ENCODE results near the gene FBXW11.

FBXW11 gene

DNA sequence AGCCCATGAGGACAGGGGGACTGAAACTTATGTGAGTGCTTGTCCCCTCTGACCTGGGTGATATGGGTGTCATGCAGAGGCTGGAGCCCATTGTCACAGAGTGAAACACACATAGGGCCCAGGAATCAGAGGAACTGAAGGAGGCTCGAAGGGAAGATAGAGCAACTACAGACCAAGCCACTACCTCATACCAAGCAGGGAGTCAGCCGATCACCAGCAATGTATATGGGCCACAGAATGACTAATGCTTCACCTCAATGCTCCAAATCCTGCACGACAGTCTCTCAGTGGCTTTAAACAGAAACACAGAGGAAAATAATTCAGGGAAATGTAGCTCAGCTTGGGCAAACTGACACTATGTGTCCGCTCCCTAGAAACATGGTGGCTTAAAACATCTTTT, 8.9 kb upstream of the FBXW11 start:
- no peaks in the 10 kb centered on the region for H4K20me1 ChIP-seq (ENCODE audit: control insufficient read depth, insufficient read depth, low read depth, low read length)
- no peaks in the 10 kb centered on the region for H3F3A ChIP-seq (ENCODE audit: control insufficient read depth, insufficient read depth)
- TF ChIP-seq, protein P1, sequence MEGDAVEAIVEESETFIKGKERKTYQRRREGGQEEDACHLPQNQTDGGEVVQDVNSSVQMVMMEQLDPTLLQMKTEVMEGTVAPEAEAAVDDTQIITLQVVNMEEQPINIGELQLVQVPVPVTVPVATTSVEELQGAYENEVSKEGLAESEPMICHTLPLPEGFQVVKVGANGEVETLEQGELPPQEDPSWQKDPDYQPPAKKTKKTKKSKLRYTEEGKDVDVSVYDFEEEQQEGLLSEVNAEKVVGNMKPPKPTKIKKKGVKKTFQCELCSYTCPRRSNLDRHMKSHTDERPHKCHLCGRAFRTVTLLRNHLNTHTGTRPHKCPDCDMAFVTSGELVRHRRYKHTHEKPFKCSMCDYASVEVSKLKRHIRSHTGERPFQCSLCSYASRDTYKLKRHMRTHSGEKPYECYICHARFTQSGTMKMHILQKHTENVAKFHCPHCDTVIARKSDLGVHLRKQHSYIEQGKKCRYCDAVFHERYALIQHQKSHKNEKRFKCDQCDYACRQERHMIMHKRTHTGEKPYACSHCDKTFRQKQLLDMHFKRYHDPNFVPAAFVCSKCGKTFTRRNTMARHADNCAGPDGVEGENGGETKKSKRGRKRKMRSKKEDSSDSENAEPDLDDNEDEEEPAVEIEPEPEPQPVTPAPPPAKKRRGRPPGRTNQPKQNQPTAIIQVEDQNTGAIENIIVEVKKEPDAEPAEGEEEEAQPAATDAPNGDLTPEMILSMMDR (IDR thresholded peaks at IDR 0.05; ENCODE audit: low read depth, low read length, poor library complexity, severe bottlenecking), result no peak
- no peak for TF ChIP-seq EZH2phosphoT487 (IDR thresholded peaks at IDR 0.05; ENCODE audit: borderline replicate concordance, low read length)
- H3K4me2 ChIP-seq (ENCODE audit: low read length), result no peak overlapping the region
- H3K9me3 ChIP-seq (ENCODE audit: control insufficient read depth, insufficient read depth, low read length), result no peaks in the 10 kb centered on the region
- H3K36me3 ChIP-seq (ENCODE audit: control insufficient read depth, low read length), result no peaks in the 10 kb centered on the region
- no peaks in the 10 kb centered on the region for H3K4me1 ChIP-seq (ENCODE audit: control insufficient read depth, low read length)
- no peak overlapping the region for H3K4me3 ChIP-seq (ENCODE audit: low read length)
- 0 out of 2 replicates have a peak, but pooled peaks cover 3% of the 10 kb centered on the region for H3K27me3 ChIP-seq (ENCODE audit: control insufficient read depth, low read length)
- no peaks in the 10 kb centered on the region for H3K9me2 ChIP-seq (replicated peaks; ENCODE audit: control insufficient read depth, low read length)
- no peaks in the 10 kb centered on the region for H3K79me2 ChIP-seq (ENCODE audit: control insufficient read depth, low read length)
- H3K27ac ChIP-seq (ENCODE audit: low read depth, low read length), result no peak overlapping the region

DNA sequence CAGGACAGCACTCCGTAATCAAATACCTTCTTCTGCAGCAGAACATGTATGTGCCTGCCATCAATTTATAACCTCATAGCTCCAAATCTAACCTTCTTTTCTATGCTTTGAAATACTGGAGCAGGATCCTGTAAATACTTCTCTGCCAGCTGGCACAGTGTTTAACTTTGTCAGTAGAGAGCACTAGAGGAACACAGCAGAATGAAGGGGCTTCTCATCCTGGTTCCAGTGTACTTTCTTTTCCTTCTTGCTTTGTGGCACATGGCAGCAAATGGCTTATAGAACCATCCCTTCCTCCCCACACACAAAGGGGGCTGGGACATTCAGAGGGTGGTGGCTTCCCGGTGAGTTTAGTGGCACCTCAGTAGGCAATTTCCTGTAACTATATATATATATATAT, 3.8 kb upstream of the FBXW11 start:
- TF ChIP-seq, protein P1 (IDR thresholded peaks at IDR 0.05; ENCODE audit: low read depth, low read length, poor library complexity, severe bottlenecking), result no peak
- TF ChIP-seq EZH2phosphoT487 (IDR thresholded peaks at IDR 0.05; ENCODE audit: borderline replicate concordance, low read length), result no peak

DNA sequence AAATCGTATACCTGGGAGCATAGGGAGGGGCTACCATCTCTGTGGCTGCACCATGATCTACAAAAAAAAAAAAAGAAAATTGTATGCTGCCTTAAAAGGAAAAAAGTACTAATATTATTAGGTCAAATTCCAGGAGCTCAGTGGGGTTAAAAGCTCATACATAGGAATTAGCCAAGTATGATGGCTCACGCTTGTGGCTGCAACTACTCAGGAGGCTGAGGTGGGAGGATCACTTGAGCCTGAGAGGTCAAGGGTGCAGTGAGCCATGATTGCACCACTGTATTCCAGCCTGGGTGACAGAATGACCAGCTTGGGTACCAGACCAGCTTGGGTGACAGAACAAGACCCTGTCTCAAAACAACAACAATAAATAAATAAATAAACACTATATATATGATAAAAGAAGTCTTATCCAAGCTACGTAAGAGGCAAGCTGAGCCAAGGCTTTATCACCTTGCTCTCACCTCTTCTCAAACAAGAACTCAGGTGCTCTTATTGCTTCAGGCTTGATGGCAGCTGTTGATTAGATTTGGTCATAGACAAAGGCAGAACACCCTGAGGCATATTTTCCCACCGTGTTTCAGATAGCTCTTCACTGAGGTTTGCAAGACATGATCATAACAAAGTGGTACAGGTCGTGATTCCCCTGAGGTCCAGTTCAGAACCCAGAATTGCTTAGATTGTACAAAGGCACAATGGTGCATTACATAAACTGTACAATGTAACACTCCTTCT, 3.3 kb upstream of the FBXW11 start:
- Histone ChIP-seq H3K27me3 (ENCODE audit: control insufficient read depth, low read length) (no peaks in the 10 kb centered on the region), H3K36me3 (ENCODE audit: control insufficient read depth, low read length) (peaks cover 6% of the 10 kb centered on the region; the same call in 1 of the 2 replicates), H3K9me3 (ENCODE audit: control insufficient read depth, insufficient read depth, low read length) (no peaks in the 10 kb centered on the region), H3F3A (ENCODE audit: control insufficient read depth, insufficient read depth) (no peaks in the 10 kb centered on the region; the same call in 1 of the 2 replicates), H4K20me1 (ENCODE audit: control insufficient read depth, insufficient read depth, low read depth, low read length) (no peaks in the 10 kb centered on the region), H3K79me2 (ENCODE audit: control insufficient read depth, low read length) (peaks cover 29% of the 10 kb centered on the region), H3K4me2 (ENCODE audit: low read length) (no peak overlapping the region), H3K4me1 (ENCODE audit: control insufficient read depth, low read length) (peaks cover 14% of the 10 kb centered on the region), H3K4me3 (ENCODE audit: low read length) (no peak overlapping the region), H3K27ac (ENCODE audit: low read depth, low read length) (no peak overlapping the region), H3K9me2 (replicated peaks; ENCODE audit: control insufficient read depth, low read length) (no peaks in the 10 kb centered on the region)
- TF ChIP-seq, protein P1 (IDR thresholded peaks at IDR 0.05; ENCODE audit: low read depth, low read length, poor library complexity, severe bottlenecking), result no peak
- no peak for TF ChIP-seq EZH2phosphoT487 (IDR thresholded peaks at IDR 0.05; ENCODE audit: borderline replicate concordance, low read length)

More for the DNA sequence above, 3.8 kb upstream of the FBXW11 start:
- Histone ChIP-seq H3K27ac (ENCODE audit: low read depth, low read length) (no peak overlapping the region), H3F3A (ENCODE audit: control insufficient read depth, insufficient read depth) (no peaks in the 10 kb centered on the region), H3K4me1 (ENCODE audit: control insufficient read depth, low read length) (peaks cover 9% of the 10 kb centered on the region), H3K36me3 (ENCODE audit: control insufficient read depth, low read length) (peaks cover 6% of the 10 kb centered on the region; the same call in 1 of the 2 replicates), H3K4me2 (ENCODE audit: low read length) (no peak overlapping the region), H3K9me3 (ENCODE audit: control insufficient read depth, insufficient read depth, low read length) (no peaks in the 10 kb centered on the region), H3K4me3 (ENCODE audit: low read length) (no peak overlapping the region), H3K79me2 (ENCODE audit: control insufficient read depth, low read length) (peaks cover 23% of the 10 kb centered on the region), H3K9me2 (replicated peaks; ENCODE audit: control insufficient read depth, low read length) (no peaks in the 10 kb centered on the region), H4K20me1 (ENCODE audit: control insufficient read depth, insufficient read depth, low read depth, low read length) (no peaks in the 10 kb centered on the region), H3K27me3 (ENCODE audit: control insufficient read depth, low read length) (no peaks in the 10 kb centered on the region)
